ENCODE results near the gene KLKB1.

DNA sequence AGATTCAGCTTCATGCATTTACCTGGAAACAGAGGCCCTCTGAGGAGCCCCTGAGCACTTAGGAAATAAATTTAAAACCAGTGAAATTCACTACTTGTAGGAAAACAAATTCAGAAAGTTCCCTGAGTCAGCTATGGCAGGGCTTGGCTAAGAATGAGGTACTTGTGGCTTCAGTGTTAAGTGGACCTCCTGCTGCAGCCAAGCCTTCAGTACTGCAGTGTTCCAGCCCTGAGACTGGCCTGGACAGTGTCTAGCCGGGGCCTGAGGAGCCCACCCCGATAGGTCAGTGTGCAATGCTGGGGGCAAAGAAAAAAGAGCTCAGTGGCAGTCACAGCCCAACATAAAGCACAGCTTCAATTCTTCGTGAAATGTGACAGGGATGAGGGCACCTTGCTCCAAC is 80.6 kb downstream of the KLKB1 start:
- TF ChIP-seq, protein P1, sequence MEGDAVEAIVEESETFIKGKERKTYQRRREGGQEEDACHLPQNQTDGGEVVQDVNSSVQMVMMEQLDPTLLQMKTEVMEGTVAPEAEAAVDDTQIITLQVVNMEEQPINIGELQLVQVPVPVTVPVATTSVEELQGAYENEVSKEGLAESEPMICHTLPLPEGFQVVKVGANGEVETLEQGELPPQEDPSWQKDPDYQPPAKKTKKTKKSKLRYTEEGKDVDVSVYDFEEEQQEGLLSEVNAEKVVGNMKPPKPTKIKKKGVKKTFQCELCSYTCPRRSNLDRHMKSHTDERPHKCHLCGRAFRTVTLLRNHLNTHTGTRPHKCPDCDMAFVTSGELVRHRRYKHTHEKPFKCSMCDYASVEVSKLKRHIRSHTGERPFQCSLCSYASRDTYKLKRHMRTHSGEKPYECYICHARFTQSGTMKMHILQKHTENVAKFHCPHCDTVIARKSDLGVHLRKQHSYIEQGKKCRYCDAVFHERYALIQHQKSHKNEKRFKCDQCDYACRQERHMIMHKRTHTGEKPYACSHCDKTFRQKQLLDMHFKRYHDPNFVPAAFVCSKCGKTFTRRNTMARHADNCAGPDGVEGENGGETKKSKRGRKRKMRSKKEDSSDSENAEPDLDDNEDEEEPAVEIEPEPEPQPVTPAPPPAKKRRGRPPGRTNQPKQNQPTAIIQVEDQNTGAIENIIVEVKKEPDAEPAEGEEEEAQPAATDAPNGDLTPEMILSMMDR (IDR thresholded peaks at IDR 0.05), result no peak
- no peak for TF ChIP-seq POLR2A (IDR thresholded peaks at IDR 0.05)
- no peak for TF ChIP-seq EP300 (IDR thresholded peaks at IDR 0.05)

Data from tibial nerve (tissue), 4 donors.